AG08396 (cell line): Measurements from ENCODE around the gene CGB3.
"Not testable (repeated sequence)": the region's sequence is repeated elsewhere in the genome, so short reads cannot be mapped to it uniquely, and the experiment has no call there.

Experiments
- DNase-seq: peaks from one replicate; pipeline ENCODE4 v3.0.0; 2012; ENCODE audit warnings: low spot score, mixed read lengths

CGB3 gene

DNA sequence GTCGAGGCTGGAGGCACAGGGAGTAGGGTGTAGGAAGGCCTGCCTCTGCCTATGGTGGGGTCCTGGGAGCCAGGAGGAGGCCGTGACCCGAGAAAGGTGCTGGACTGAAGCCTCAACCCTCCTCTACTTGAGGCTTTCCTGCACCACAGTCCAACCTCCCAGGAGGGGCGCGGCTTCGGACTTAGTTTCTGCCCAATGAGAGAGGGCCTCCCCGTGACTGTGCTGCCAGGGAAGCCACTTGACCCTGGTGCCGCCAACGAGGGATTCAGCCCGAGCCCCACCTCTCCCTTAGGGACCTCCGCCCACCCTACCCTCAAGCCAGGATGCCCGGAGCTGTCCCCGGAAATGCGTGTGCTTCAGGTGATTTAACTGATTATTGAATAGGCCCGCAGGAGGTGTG is at the start of gene CGB3:
Gene CGB3 (minus strand): TSS at position 101 of the 400 bp plus-strand sequence. CDS start 362 bp downstream, outside the sequence.
- DNase-seq = not testable (repeated sequence)

DNA sequence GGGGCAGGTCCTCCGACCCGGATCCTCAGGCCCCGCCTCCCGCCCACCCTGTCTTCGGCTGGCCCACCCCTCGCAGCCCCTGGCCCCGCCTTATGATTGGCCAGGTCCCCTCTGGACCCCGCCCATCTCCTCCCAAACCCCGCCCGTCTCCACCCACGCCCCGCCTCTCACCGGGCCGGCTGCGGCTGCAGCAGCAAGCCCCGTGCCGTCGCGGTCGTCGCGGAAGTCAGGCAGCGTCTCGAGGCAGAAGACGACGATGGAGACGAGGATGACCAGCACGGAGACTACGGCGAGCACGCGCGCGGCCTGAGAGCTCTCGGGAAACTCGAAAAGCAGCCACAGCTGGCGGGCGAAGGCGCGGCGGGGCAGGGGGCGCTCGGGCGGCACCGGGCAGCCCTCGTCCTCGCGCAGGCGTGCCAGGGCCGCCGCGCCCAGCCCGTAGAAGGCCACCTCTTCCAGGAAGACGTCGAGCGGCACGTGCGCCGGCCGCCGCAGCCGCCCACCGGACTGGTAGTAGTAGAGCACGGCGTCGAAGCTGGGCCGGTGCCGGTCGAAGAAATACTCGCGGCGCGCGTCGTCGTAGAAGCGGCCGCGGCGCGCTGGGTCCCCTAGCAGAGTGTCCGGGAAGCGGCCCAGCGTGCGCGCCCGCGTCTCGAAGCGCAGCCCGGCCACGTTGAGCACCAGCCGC is 47.9 kb upstream of the CGB3 start:
- no peak for DNase-seq

DNA sequence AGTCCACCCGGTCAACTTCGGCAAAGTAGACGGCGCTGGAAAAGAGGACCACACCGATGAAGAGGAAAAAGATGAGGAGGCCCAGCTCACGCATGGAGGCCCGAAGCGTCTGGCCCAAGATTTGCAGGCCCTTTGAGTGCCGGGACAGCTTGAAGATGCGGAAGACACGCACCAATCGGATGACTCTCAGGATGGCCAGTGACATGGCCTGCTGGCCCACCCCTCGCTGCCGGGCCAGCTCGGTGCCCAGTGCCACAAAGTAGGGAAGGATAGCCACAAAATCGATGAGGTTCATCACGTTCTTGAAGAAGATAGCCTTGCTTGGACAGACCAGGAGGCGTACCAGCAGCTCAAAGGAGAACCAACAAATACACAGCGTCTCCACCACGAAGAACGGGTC is 46.3 kb upstream of the CGB3 start:
- DNase-seq = no peak

DNA sequence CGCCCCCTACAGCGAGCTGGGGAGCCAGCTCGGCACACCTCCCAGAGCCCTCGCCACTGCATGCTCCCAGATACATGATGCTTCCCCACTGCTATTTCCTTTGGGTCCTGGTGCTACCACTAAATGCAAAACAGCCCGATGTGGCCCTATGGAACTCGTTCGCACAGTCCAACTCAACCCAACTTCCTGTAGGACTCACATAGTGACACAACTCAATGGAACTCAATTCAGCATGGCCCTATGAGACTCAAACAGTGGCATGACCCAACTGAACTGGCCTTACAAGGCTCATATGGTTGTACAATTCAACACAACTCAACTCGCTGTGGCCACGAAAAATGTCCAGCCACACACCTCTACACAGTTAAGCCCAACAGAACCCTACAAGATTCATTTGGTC is 44.9 kb upstream of the CGB3 start:
- no peak for DNase-seq

DNA sequence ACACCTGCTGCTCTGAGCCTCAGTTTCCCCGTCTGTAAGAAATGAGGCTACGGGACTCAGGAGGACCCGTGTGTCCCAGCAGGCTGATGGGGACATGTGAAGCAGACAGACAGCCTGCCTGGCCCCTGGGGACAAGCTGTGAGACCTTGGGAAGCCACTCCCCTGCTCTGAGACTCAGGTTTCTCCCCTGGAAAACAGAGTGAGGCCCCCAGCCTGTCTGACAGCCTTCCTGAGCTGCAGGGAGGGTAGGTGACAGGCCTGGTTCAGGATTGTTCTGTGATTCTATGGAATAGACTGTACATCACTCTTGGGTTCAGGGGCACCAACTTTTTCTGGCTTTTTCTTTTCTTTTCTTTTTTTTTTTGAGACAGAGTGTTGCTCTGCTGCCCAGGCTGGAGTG is 43.4 kb upstream of the CGB3 start:
- no peak for DNase-seq

DNA sequence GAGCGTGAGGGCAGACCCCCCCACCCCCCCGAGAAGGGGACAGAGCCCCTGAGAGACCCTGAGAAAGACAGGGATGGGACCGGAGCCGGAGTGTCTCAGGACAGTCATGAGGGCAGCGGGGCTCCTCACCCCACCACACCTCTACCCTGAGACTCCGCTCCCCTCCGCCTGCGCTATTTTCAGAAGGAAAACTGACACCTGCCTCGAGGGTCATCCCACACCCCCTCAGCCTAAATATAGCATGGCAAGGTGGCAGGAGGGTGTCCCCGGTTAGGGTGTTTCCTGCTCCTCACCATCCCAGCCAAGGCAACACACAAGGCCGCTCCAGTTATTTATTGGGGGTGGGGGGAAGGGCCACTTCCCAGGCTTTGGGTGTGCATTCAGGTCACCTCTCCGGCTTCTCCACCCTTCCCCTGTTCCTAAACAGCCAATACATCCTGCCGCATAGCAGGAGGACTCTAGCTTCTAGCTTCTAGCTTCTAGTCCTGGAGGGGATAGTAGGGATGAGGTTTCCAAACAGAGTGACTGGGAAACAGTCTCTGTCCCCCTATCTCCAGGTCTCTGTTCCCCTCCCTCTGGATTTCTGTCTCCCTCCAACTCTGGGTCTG is 41.9 kb upstream of the CGB3 start:
- DNase-seq = no peak

DNA sequence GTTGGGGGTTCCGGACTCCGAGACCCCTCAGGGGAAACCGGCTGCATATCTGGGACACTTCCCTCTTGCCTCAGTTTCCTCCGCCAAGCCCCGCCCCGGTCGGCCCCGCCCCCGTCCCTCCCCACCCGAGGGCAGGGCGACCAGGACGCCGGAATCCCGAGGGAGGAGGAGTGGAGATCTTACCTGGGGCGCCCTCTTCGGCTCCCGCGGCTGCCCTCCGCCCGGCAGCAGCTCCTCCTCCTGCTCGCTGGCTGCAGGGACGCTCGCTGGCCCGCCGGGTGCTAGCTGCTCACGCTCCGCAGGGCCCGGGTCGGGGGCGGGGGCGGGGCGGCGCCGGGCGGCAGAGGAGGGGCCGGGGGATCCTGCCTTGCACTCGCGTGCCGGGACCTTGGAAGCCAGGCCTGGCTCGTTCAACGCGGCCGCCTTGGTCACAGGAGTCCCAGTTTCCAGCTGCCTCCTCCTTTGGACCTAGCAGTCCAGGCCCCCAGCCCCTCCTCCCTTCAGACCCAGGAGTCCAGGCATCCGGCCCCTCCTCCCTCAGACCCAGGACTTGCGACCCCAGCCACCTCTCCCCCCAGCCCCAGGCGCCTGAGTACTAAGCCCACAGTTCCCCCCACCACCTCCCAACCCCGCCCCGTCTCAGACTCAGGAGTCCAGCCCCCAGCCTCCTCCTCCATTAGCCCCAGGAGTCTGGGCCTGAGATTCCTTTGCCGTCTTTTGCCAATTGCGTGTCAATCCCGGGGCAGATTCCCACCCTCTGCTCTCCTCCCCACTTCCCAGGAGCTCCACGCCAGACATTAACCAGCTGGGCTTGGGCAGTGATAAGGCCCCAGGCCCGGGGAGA is 40.9 kb upstream of the CGB3 start, which contains the start of gene NTF4:
Gene NTF4 (minus strand): TSS at position 51 of the 844 bp plus-strand sequence. CDS start 2,821 bp downstream, outside the sequence.
- DNase-seq = peak; percentile 63

DNA sequence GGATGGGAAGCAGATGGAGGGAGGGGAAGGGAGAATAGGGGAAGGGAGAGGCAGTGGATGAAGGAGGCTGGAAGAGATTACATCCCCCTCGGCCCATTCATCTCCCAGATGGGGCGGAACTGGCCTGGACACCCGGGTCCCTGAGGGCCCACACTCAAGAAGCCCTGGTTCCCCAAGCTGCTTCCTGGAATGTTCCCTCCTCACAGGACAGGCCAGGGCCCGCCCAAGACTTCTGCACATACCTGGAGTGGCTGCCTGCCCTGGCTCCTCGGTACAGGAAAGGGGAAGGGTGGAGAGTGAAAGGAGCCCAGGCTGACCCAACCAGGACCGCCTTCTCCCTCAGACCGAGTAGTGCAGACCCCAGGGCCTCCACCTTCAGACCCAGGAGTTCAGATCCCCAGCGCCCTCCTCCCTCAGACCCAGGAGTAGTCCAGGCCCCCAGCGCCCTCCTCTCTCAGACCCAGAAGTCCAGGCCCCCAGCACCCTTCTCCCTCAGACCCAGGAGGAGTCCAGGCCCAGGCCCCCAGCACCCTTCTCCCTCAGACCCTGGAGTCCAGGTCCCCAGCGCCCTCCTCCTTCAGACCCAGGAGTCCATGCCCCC is 40.0 kb upstream of the CGB3 start:
- peak; percentile 22 for DNase-seq

DNA sequence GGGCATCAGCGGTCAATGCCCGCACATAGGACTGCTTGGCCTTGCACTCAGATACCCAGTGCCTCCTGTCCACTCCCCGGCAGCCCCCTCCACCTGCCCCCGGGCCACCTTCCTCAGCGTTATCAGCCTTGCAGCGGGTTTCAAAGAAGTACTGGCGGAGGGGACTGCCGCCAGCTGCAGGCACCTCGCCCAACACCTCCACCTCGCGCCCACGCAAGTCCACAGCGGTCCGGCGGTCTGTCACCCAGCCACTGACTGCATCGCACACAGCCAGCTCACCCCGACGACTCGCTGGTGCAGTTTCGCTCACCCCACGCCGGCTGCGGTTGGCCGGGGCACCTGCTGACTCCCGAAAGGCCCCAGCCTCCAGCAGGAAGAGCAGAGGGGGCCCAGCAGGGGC is 37.3 kb upstream of the CGB3 start:
- peak; percentile 5 for DNase-seq

DNA sequence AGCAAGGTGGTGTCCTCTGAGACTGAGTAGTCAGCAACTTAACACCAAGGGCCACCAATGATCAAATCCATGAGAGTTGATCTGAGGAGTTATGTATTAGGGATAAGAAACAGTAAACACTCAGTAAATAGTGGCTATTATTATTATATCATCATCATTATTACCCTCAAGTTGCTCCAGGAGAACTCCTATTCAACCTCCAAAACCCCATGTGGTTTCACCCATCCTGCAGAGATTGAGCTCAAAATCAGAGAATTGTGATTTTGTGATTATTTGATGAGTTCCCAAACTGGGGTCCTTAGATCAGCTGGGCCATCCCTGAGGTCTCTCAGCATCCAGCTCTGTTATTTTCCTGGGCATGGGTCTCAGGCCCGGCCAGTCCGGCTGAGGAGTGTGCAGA is 36.9 kb upstream of the CGB3 start:
- no peak for DNase-seq

DNA sequence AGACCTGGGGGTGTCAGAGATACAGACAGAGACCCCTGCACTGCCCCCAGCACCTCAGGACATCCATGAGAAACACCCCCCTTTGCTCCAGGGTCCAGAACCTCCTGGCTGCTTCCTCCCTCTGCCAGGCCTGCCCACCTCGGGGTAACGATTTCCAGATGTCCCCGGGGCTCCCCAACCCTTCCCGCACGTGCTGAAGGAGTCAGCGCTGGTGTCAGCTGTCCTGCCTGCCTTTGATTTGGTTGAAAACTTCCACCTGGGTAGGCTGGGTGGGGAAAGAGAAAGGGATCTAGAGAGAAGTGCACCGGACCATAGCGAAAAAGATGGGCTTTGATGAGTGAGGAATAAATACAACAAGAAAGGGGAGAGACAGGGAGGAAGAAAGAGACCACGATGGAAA is 34.9 kb upstream of the CGB3 start:
- DNase-seq = peak; percentile 22

DNA sequence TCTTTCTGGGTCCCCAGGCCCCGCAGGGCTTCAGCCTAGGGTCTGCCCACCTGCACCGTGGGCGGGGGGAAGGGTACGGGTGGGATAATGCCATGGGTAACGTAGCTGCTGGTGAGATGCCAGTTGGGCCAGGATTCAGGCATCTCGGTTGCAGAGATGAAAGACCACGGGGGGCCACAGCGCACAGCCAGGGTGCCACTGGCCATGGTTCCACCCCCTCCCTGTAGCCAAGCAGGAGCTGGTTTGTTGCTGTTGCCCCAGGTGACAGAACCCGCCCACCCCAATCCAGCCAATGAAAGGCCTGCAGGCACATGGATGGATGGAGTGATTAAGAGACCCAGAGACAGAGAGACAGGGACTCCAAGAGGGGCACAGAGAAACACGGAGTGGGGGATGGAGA is 34.4 kb upstream of the CGB3 start:
- peak; percentile 74 for DNase-seq

DNA sequence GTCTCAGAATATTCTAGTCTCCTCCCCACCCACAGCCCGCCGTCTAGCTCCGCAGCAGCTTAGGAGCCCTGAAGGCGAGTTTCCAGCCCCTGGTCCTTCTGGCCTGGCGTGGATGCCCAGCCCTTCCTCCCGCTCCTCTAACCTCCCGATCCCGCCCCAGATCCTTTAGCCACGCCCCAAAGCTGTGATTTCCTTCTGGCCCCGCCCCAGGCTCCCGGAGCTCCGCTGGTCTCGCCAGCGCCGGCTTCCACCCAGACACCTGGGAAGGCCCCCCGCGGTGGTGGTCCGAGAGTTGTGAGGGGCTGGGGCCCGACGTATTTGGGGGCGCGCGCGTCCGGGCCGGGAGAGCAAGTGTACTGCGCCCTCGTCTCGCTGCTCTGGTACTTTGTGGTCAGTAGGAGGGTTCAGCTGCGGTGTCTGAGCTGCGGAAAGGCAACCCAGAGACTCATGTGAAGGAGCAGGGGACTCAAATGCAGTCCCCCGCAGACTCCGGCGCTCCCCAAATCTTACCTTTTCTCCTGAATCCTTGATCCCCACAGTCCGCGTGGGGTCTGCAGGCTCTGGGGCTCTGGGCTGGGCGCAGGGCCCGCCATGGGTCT is 33.6 kb upstream of the CGB3 start, which contains the start of gene CGB7:
Gene CGB7 (minus strand): TSS at position 114 of the 599 bp plus-strand sequence. CDS start 2,374 bp downstream, outside the sequence.
- peak; percentile 91 for DNase-seq

DNA sequence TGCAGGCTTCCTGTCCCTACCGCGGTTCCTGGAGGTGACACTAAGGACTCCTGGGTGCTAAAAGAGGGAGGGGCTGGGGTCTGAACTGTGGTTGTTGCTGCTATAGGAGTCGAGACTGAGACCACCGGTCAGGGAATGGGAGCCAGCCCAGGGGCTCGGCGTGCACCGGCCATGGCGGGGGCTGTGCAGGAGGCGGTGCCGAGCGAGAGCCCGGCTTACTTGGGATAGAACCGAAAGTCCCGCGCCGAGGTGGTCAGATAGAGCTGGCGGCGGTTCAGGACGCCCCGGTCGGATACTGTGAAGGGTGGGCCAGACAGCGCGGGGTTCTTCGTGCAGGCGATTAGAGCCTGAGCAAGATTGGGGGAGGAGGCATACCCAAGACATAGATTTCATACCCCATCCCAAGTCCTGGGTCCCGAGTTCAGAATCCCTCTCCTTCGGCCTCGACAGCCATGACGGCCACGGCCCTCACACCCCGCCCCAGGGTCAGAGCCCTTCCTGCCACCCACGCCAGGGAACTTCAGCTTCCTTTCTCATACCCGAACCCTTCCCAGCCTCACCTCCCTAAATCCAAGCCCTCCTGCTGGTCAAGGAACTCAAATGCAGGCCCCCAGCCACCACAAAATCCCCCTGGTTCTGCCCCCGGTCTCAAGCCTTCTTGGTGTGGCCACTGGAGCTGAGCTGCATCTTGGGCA is 32.9 kb upstream of the CGB3 start:
- DNase-seq = not testable (repeated sequence)

DNA sequence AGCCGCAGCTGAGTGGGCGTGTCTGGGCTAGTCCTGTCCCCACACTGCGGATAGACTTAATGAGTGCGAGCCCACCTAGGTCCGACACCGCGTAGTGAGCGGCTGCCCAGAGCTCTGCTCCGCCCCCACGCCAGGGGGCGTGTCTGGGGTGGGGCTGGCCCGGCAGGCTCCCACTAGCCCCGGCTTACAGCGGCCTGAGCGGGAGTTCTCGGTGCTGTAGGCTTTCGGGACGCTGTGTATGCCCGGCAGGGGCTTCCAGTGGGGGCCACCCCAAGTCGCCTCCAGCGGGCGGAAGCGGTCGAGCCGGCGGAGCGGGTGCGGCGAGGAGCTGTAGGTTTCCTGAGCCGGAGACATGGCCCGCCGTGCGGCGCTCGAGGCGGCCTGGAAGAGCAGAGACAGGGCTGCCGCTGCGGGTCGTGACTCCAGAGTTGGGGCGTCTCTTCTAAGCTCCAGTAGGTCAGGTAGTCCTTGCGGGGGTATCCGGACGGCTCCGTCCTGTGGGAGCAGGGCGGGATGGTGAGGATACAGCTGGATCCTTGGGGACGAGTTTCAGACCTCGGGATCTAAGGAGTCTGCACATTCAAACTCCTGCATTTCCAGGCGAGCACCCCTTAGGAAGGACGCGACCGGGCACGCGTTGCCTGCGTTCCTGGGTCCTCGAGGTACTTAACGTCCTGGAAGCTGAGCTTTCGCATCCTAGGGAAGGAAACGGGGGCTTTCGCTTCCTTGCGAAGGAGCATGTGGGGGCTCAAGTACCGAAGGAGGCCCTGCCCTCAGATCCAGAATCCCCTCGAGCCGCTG is 32.2 kb upstream of the CGB3 start:
- peak; percentile 89 for DNase-seq

DNA sequence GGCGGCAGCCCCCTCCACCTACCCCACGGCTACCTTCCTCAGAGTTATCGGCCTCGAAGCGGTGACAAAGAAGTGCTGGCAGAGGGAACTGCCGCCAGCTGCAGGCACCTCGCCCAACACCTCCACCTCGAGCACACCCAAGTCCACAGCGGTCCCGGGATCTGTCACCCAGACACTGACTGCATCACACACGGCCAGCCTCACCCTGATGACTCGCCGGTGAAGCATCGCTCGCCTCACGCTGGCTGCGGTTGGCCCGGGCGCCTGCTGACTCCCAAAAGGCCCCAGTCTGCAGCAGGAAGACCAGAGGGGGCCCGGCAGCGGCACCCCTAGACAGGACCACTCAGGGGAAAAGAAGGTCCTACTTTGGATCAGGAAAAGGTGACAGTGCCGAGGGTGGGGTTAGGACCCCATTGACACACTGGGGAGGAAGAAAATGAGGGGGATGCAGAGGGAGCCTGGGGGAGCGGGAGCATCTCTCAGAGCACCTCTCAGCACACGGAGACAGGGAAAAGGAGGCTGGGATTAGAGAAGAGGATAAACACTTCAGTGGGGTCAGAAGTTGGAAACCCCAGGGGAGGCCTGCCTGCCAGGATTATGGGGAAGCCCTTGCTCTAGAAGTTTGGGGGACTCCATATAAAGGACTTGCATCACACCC is 26.4 kb upstream of the CGB3 start:
- DNase-seq = peak; percentile 67

DNA sequence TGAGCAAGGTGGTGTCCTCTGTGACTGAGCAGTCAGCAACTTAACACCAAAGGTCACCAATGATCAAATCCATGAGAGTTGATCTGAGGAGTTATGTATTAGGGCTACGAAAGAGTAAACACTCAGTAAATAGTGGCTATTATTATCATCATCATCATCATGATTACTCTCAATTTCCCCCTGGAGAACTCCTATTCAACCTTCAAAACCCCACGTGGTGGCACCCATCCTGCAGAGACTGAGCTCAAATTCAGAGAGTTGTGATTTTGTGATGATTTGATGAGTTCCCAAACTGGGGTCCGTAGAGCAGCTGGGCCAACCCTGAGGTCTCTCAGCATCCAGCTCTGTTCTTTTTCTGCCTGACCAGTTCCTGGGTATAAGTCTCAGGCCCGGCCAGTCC is 25.7 kb upstream of the CGB3 start:
- not testable (repeated sequence) for DNase-seq

DNA sequence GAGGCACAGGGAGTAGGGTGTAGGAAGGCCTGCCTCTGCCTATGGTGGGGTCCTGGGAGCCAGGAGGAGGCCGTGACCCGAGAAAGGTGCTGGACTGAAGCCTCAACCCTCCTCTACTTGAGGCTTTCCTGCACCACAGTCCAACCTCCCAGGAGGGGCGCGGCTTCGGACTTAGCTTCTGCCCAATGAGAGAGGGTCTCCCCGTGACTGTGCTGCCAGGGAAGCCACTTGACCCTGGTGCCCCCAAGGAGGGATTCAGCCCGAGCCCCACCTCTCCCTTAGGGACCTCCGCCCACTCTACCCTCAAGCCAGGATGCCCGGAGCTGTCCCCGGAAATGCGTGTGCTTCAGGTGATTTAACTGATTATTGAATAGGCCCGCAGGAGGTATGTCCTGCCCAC is 24.9 kb upstream of the CGB3 start, which contains the start of gene CGB8:
Gene CGB8 (minus strand): TSS at position 101 of the 400 bp plus-strand sequence. CDS start 372 bp downstream, outside the sequence.
- not testable (repeated sequence) for DNase-seq

DNA sequence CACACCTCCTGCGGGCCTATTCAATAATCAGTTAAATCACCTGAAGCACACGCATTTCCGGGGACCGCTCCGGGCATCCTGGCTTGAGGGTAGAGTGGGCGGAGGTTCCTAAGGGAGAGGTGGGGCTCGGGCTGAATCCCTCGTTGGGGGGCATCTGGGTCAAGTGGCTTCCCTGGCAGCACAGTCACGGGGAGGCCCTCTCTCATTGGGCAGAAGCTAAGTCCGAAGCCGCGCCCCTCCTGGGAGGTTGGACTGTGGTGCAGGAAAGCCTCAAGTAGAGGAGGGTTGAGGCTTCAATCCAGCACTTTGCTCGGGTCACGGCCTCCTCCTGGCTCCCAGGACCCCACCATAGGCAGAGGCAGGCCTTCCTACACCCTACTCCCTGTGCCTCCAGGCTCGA is 19.4 kb upstream of the CGB3 start, which contains the start of gene CGB5:
Gene CGB5 (plus strand): TSS at position 301 of the 400 bp plus-strand sequence. CDS start 362 bp downstream, outside the sequence.
- DNase-seq = not testable (repeated sequence)
